Memory B cell (primary cell): ENCODE measurements around the gene TMIGD1.

Experiments used
- ATAC-seq: fragments of 150-1000 bp; cut with Tn5 transposase; 2 replicates; pipeline ENCODE4 v1.10.0; 2021; ENCODE audit warnings: low read depth, mild to moderate bottlenecking, moderate library complexity
- DNase-seq, 2 donors: peaks; one replicate each; pipeline ENCODE4 v3.0.0; 2022; ENCODE audit warnings: low spot score in 2 of 2
- H3K27ac Mint-ChIP-seq: one replicate; pipeline ENCODE4 v1.8.0; 2022; ENCODE audit warnings: mild to moderate bottlenecking, moderate library complexity, mixed read lengths
- H3K27me3 Mint-ChIP-seq: one replicate; pipeline ENCODE4 v1.8.0; 2022; ENCODE audit warnings: mixed read lengths
- H3K36me3 Mint-ChIP-seq: one replicate; pipeline ENCODE4 v1.8.0; 2022; ENCODE audit warnings: mild to moderate bottlenecking, mixed read lengths
- H3K4me1 Mint-ChIP-seq: one replicate; pipeline ENCODE4 v1.8.0; 2022; ENCODE audit warnings: mixed read lengths
- H3K4me3 Mint-ChIP-seq: one replicate; pipeline ENCODE4 v1.8.0; 2022; ENCODE audit warnings: mild to moderate bottlenecking, moderate library complexity, mixed read lengths
- H3K9me3 Mint-ChIP-seq: one replicate; pipeline ENCODE4 v1.8.0; 2022; ENCODE audit warnings: mixed read lengths

Gene TMIGD1

DNA sequence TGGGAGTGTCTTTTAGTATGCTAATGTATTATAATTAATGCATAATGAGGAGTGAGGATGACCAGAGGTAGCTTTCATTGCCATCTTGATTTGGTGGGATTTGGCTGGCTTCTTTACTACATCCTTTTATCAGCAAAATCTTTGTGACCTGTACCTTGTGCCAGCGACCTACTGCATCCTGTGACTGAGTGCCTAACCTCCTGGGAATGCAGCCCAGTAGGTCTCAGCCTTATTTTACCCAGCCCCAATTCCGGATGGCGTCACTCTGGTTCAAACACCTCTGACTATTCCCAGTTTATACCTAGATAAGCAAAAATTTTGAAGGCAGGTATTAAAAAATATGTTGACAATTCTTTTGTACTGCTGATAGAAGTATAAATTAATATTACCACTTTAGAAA, 31.6 kb downstream of the TMIGD1 start:
- H3K27ac Mint-ChIP-seq, result no peak overlapping the region
- no peak overlapping the region for H3K4me3 Mint-ChIP-seq
- peaks cover 10% of the 10 kb centered on the region for H3K4me1 Mint-ChIP-seq
- no peak for ATAC-seq
- DNase-seq, result no peak
- peaks cover 2% of the 10 kb centered on the region for H3K9me3 Mint-ChIP-seq
- no peaks in the 10 kb centered on the region for H3K36me3 Mint-ChIP-seq
- no peaks in the 10 kb centered on the region for H3K27me3 Mint-ChIP-seq

GRCh38 chr17:30300818-30301217, 33.0 kb downstream of the TMIGD1 start:
- DNase-seq (no peak), ATAC-seq (peak; percentile 48)
- Mint-ChIP-seq H3K4me3 (no peak overlapping the region), H3K4me1 (peaks cover 10% of the 10 kb centered on the region), H3K36me3 (no peaks in the 10 kb centered on the region), H3K27me3 (no peaks in the 10 kb centered on the region), H3K27ac (no peak overlapping the region), H3K9me3 (peaks cover 3% of the 10 kb centered on the region)

- H3K4me3 Mint-ChIP-seq, result no peak overlapping the region
- DNase-seq (no peak), ATAC-seq (no peak)
- no peaks in the 10 kb centered on the region for H3K36me3 Mint-ChIP-seq
- peaks cover 10% of the 10 kb centered on the region for H3K4me1 Mint-ChIP-seq
- peaks cover 3% of the 10 kb centered on the region for H3K9me3 Mint-ChIP-seq
- H3K27ac Mint-ChIP-seq, result no peak overlapping the region
- no peaks in the 10 kb centered on the region for H3K27me3 Mint-ChIP-seq
Observed at GRCh38 chr17:30299000-30299399, 34.9 kb downstream of the TMIGD1 start.

GRCh38 chr17:30297715-30298114, 36.1 kb downstream of the TMIGD1 start:
- Mint-ChIP-seq H3K27ac (no peak overlapping the region), H3K27me3 (no peaks in the 10 kb centered on the region), H3K4me1 (peaks cover 10% of the 10 kb centered on the region), H3K9me3 (peaks cover 3% of the 10 kb centered on the region), H3K4me3 (no peak overlapping the region), H3K36me3 (no peaks in the 10 kb centered on the region)
- DNase-seq (no peak), ATAC-seq (no peak)

- H3K9me3 Mint-ChIP-seq, result peaks cover 3% of the 10 kb centered on the region
Observed at GRCh38 chr17:30296499-30297080, 37.3 kb downstream of the TMIGD1 start.

DNA sequence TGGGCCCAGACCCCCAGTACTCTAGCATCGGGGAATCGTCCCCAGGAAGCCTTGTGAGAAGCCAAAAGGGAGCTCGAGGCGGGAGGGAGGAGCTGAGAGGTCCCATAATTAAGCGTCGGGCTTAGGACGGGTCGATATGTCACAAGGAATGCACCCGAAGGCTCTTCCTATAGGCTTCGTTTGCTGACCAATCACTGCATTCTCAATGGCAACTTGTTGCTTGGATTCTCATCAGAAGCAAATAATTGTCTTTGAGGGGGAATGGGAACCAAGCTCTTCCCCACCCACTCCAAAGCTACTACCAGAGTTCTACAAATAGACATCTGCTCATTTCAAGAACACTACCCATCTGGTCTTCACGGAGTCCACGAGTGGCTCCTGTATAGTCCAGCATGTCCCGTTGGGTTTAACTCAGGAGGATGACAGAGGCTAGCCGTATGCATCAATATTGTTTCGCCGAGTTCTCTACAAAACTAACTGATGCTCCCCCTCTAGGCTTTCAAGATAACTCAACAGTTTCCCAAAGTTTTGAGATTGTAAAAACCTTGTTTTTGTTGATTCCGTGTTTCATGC, 41.5 kb downstream of the TMIGD1 start:
- ATAC-seq (no peak), DNase-seq (no peak)
- H3K27me3 Mint-ChIP-seq, result no peaks in the 10 kb centered on the region
- H3K36me3 Mint-ChIP-seq, result peaks cover 2% of the 10 kb centered on the region
- H3K4me1 Mint-ChIP-seq, result peaks cover 5% of the 10 kb centered on the region
- H3K9me3 Mint-ChIP-seq, result peaks cover 3% of the 10 kb centered on the region
- no peak overlapping the region for H3K4me3 Mint-ChIP-seq
- no peak overlapping the region for H3K27ac Mint-ChIP-seq

More at GRCh38 chr17:30296499-30297080, 37.3 kb downstream of the TMIGD1 start:
- no peak for ATAC-seq
- no peak for DNase-seq
- H3K27ac Mint-ChIP-seq, result no peak overlapping the region
- H3K27me3 Mint-ChIP-seq, result no peaks in the 10 kb centered on the region
- H3K4me3 Mint-ChIP-seq, result no peak overlapping the region
- H3K36me3 Mint-ChIP-seq, result no peaks in the 10 kb centered on the region
- H3K4me1 Mint-ChIP-seq, result peaks cover 10% of the 10 kb centered on the region

DNA sequence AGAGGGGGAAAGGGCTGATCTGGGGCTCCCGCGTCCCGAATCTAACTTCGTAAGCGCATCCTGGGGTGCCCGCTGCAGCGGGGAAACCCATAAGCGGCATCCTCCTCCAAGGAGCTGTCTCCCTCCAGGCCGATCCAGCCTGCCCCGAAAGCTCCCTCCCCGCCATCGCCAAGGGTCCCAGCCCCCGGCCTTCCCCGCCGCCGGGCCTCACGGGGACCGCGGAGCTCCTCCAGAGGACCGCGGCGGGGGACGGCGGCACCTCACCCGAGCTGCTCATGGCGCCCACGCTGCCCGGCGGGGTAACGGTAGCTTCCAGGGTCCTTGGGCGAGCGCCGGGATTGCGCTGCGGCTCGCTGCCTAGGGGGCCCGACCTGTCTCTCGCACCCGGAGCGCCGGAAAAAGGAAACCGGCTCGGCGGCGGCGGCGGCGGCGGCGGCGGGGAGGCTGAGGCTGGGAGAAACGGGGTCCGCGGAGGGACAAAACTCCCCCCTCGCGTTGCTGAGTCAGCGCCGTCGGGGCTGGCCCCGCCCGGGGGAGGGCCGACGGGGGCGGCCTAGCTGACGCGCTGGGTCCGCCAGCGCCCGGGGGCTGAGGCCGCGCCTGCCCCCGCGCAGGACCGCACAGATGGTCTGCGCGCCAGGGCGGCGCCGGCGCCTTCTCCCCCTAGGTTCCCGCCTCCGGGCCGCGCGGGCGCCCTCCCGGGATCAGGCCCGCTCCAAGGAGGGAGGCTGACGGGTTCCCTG, 42.1 kb downstream of the TMIGD1 start, which contains the start of gene BLMH:
BLMH (minus strand) TSS at position 402 of the 743 bp plus-strand sequence; CDS start at position 277, 125 bp downstream.
- Mint-ChIP-seq H3K4me1 (peaks cover 5% of the 10 kb centered on the region), H3K9me3 (no peaks in the 10 kb centered on the region), H3K4me3 (peak within 1 kb of the TSS; percentile 85), H3K27ac (no peak within 1 kb of the TSS), H3K36me3 (peaks cover 2% of the 10 kb centered on the region), H3K27me3 (no peaks in the 10 kb centered on the region)
- ATAC-seq, result peak; percentile 83
- peak; percentile 50 to 71 for DNase-seq

GRCh38 chr17:30290696-30291542, 42.9 kb downstream of the TMIGD1 start:
- peak overlapping the region; percentile 85 for H3K4me3 Mint-ChIP-seq
- H3K27me3 Mint-ChIP-seq, result no peaks in the 10 kb centered on the region
- peaks cover 2% of the 10 kb centered on the region for H3K36me3 Mint-ChIP-seq
- peak; percentile 25 for ATAC-seq
- peaks cover 5% of the 10 kb centered on the region for H3K4me1 Mint-ChIP-seq
- no peak overlapping the region for H3K27ac Mint-ChIP-seq
- no peak for DNase-seq
- H3K9me3 Mint-ChIP-seq, result no peaks in the 10 kb centered on the region

DNA sequence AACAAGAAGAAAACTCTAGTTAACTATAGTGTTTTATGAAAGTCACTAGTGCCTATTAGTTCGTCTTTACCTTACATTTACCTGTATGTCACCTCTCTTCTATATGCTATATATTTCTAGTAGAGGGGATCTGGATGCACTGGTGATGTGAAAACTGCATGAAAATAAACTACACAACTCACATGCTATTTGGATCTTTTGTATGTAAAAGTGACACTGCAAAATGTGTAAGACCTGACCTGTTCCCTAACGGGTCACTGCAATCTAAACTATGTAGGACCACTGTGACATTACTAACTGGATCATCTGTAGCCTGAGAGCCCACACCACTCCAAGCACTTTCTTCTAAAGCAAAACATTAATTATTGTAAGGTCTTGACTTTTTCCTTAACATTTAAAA, 43.8 kb downstream of the TMIGD1 start:
- H3K27me3 Mint-ChIP-seq, result no peaks in the 10 kb centered on the region
- H3K9me3 Mint-ChIP-seq, result no peaks in the 10 kb centered on the region
- no peak for ATAC-seq
- peaks cover 5% of the 10 kb centered on the region for H3K4me1 Mint-ChIP-seq
- DNase-seq, result no peak
- no peak overlapping the region for H3K4me3 Mint-ChIP-seq
- no peak overlapping the region for H3K27ac Mint-ChIP-seq
- H3K36me3 Mint-ChIP-seq, result peaks cover 5% of the 10 kb centered on the region

DNA sequence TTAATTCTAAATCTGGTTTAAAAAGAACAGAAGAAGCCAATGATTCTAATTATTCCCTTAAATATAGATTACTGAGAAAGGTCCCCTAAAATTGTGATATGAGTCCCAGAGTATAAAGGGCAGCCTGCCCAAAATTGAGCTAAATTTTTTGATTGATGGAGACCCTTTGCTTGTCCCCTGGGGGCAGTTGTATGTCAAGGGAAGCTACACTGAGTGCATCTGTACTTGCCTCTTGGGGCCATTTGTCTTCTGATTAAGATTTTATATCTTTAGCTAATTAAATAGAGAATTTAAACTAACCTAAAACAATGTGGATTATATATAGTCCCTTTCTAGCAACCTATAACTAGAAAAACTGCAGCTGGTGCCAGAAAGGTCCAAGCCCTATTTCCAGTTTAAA, 54.7 kb downstream of the TMIGD1 start:
- Mint-ChIP-seq H3K36me3 (peaks cover 19% of the 10 kb centered on the region), H3K4me3 (no peak overlapping the region), H3K27me3 (no peaks in the 10 kb centered on the region), H3K27ac (no peak overlapping the region), H3K9me3 (no peaks in the 10 kb centered on the region), H3K4me1 (no peaks in the 10 kb centered on the region)
- DNase-seq (no peak), ATAC-seq (no peak)

- Mint-ChIP-seq H3K36me3 (peaks cover 23% of the 10 kb centered on the region), H3K4me3 (no peak overlapping the region), H3K4me1 (no peaks in the 10 kb centered on the region), H3K9me3 (no peaks in the 10 kb centered on the region), H3K27ac (no peak overlapping the region), H3K27me3 (no peaks in the 10 kb centered on the region)
- DNase-seq, result no peak
- ATAC-seq, result peak; percentile 49
Observed at GRCh38 chr17:30278032-30278431, 55.8 kb downstream of the TMIGD1 start.

GRCh38 chr17:30275911-30276310, 57.9 kb downstream of the TMIGD1 start:
- DNase-seq (no peak), ATAC-seq (peak; percentile 21)
- Mint-ChIP-seq H3K4me1 (no peaks in the 10 kb centered on the region), H3K27me3 (no peaks in the 10 kb centered on the region), H3K27ac (no peak overlapping the region), H3K4me3 (no peak overlapping the region), H3K9me3 (no peaks in the 10 kb centered on the region), H3K36me3 (peaks cover 32% of the 10 kb centered on the region)

DNA sequence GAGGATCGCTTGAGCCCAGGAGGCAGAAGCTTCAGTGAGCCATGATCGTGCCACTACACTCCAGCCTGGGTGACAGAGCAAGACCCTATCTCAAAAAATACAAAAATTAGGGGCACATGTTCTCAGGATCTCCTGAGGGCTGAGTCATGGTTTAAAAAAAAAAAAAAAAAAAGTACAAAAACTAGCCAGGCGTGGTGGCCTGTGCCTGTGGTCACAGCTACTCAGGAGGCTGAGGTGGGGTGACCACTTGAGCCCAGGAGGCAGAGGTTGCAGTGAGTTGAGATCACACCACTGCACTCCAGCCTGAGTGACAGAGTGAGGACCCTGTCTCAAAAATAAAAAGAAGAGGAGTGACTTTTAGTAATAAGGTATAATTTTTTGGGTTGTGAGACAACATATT, 59.0 kb downstream of the TMIGD1 start:
- Mint-ChIP-seq H3K4me3 (no peak overlapping the region), H3K27ac (no peak overlapping the region), H3K9me3 (no peaks in the 10 kb centered on the region), H3K27me3 (no peaks in the 10 kb centered on the region), H3K4me1 (no peaks in the 10 kb centered on the region), H3K36me3 (peaks cover 35% of the 10 kb centered on the region)
- DNase-seq, result no peak
- no peak for ATAC-seq

GRCh38 chr17:30273373-30273772, 60.5 kb downstream of the TMIGD1 start:
- Mint-ChIP-seq H3K27me3 (no peaks in the 10 kb centered on the region), H3K4me1 (no peaks in the 10 kb centered on the region), H3K36me3 (peaks cover 37% of the 10 kb centered on the region), H3K27ac (no peak overlapping the region), H3K4me3 (no peak overlapping the region), H3K9me3 (no peaks in the 10 kb centered on the region)
- ATAC-seq (no peak), DNase-seq (no peak)
